Glutamatergic neuron (in vitro differentiated cells): ENCODE data around the gene SEMA4D. TPM values are rescaled to one million over a fixed set of nuclear protein-coding genes. Genes with fewer than 3 reads are reported as not detected.

Experiments
- DNase-seq: peaks from one replicate; pipeline ENCODE4 v3.0.0; 2022
- H3K27ac Mint-ChIP-seq: one replicate; pipeline ENCODE4 v1.8.0; 2020; ENCODE audit warnings: mild to moderate bottlenecking, mixed read lengths, inconsistent platforms; ENCODE audit not compliant: unreplicated experiment
- H3K27me3 Mint-ChIP-seq: one replicate; pipeline ENCODE4 v1.8.0; 2020; ENCODE audit warnings: mild to moderate bottlenecking, moderate library complexity, mixed read lengths, inconsistent platforms; ENCODE audit not compliant: unreplicated experiment
- H3K36me3 Mint-ChIP-seq: one replicate; pipeline ENCODE4 v1.8.0; 2020; ENCODE audit warnings: mild to moderate bottlenecking, mixed read lengths, inconsistent platforms; ENCODE audit not compliant: unreplicated experiment
- H3K4me1 Mint-ChIP-seq: one replicate; pipeline ENCODE4 v1.8.0; 2020; ENCODE audit warnings: mild to moderate bottlenecking, low read depth, mixed read lengths, inconsistent platforms; ENCODE audit not compliant: unreplicated experiment
- H3K4me3 Mint-ChIP-seq: one replicate; pipeline ENCODE4 v1.8.0; 2020; ENCODE audit warnings: mild to moderate bottlenecking, mixed read lengths, inconsistent platforms; ENCODE audit not compliant: unreplicated experiment
- H3K9me3 Mint-ChIP-seq: one replicate; pipeline ENCODE4 v1.8.0; 2020; ENCODE audit warnings: mild to moderate bottlenecking, moderate library complexity, mixed read lengths, inconsistent platforms; ENCODE audit not compliant: unreplicated experiment
- total RNA-seq: library from RNA; stranded (reverse); fragmentation: NEBNext Ultra II Directional; extraction: Animal tissue kit (Norgen Biotek cat#: 25700); gene quantifications from one replicate; pipeline ENCODE4 v1.2.1, GENCODE V29; 2021; ENCODE audit not compliant: unreplicated experiment
- TF ChIP-seq, protein P1 (sequence below): fragments of 200-600 bp; sonication (generic); IDR thresholded peaks from one replicate; pipeline ENCODE4 v1.5.0; 2021; ENCODE audit not compliant: partially characterized antibody, unreplicated experiment

Gene SEMA4D
- total RNA-seq, 1 donor from 2014 or later: 192 TPM

GRCh38 chr9:89458768-89459496 is 39.0 kb downstream of the SEMA4D start:
- H3K4me3 Mint-ChIP-seq: no peak overlapping the region
- no peak overlapping the region for H3K27ac Mint-ChIP-seq
- H3K36me3 Mint-ChIP-seq: no peaks in the 10 kb centered on the region
- DNase-seq: no peak
- peaks cover 19% of the 10 kb centered on the region for H3K27me3 Mint-ChIP-seq
- H3K4me1 Mint-ChIP-seq: peaks cover 36% of the 10 kb centered on the region
- H3K9me3 Mint-ChIP-seq: peaks cover 4% of the 10 kb centered on the region
- TF ChIP-seq, protein P1, sequence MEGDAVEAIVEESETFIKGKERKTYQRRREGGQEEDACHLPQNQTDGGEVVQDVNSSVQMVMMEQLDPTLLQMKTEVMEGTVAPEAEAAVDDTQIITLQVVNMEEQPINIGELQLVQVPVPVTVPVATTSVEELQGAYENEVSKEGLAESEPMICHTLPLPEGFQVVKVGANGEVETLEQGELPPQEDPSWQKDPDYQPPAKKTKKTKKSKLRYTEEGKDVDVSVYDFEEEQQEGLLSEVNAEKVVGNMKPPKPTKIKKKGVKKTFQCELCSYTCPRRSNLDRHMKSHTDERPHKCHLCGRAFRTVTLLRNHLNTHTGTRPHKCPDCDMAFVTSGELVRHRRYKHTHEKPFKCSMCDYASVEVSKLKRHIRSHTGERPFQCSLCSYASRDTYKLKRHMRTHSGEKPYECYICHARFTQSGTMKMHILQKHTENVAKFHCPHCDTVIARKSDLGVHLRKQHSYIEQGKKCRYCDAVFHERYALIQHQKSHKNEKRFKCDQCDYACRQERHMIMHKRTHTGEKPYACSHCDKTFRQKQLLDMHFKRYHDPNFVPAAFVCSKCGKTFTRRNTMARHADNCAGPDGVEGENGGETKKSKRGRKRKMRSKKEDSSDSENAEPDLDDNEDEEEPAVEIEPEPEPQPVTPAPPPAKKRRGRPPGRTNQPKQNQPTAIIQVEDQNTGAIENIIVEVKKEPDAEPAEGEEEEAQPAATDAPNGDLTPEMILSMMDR: no peak

GRCh38 chr9:89457376-89457855 is 40.5 kb downstream of the SEMA4D start:
- H3K27ac Mint-ChIP-seq: no peak overlapping the region
- no peak overlapping the region for H3K4me3 Mint-ChIP-seq
- H3K9me3 Mint-ChIP-seq: peaks cover 6% of the 10 kb centered on the region
- H3K4me1 Mint-ChIP-seq: peaks cover 40% of the 10 kb centered on the region
- no peaks in the 10 kb centered on the region for H3K36me3 Mint-ChIP-seq
- no peak for DNase-seq
- TF ChIP-seq, protein P1: no peak
- H3K27me3 Mint-ChIP-seq: peaks cover 19% of the 10 kb centered on the region

DNA sequence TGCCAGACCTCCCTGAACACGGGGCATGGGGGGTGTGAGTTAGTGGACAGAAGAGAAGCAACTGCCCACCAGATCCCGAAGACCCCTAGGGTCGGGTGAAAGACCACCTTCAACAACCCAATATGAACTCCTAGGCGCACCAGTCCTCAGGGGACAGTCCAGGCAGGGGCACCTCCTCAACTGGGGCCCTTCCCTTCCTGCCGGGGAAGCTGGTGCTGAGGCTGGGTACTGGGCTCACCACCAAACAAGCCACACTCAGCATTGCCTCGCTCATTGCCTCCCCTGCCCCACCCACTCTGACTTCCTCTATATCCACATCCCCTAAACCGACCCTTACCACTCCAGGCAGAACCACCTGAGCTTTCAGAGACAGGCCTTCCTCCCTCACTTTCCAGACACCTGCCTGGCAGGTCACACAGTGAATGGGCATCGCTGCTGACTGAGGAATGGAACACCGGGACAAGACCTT is 42.5 kb downstream of the SEMA4D start:
- H3K36me3 Mint-ChIP-seq: no peaks in the 10 kb centered on the region
- H3K4me3 Mint-ChIP-seq: no peak overlapping the region
- H3K27me3 Mint-ChIP-seq: peaks cover 18% of the 10 kb centered on the region
- no peak overlapping the region for H3K27ac Mint-ChIP-seq
- DNase-seq: no peak
- H3K9me3 Mint-ChIP-seq: peaks cover 6% of the 10 kb centered on the region
- peaks cover 27% of the 10 kb centered on the region for H3K4me1 Mint-ChIP-seq
- TF ChIP-seq, protein P1: no peak

GRCh38 chr9:89454498-89455355 is 43.2 kb downstream of the SEMA4D start:
- no peak overlapping the region for H3K4me3 Mint-ChIP-seq
- H3K9me3 Mint-ChIP-seq: peaks cover 2% of the 10 kb centered on the region
- H3K27ac Mint-ChIP-seq: no peak overlapping the region
- no peak for DNase-seq
- H3K4me1 Mint-ChIP-seq: peaks cover 21% of the 10 kb centered on the region
- H3K36me3 Mint-ChIP-seq: peaks cover under 1% of the 10 kb centered on the region
- peaks cover 15% of the 10 kb centered on the region for H3K27me3 Mint-ChIP-seq
- TF ChIP-seq, protein P1: no peak
